GM20431 (cell line): ENCODE results near the gene CCDC170.

Source experiments
- in situ Hi-C: fragments of 300-500 bp; cut with MseI, MboI; formaldehyde crosslinking; loops from one replicate; pipeline ENCODE4 v1.15.0; 2020; ENCODE audit warnings: low sequenced_read_pairs; ENCODE audit not compliant: unreplicated experiment

CCDC170 gene

DNA sequence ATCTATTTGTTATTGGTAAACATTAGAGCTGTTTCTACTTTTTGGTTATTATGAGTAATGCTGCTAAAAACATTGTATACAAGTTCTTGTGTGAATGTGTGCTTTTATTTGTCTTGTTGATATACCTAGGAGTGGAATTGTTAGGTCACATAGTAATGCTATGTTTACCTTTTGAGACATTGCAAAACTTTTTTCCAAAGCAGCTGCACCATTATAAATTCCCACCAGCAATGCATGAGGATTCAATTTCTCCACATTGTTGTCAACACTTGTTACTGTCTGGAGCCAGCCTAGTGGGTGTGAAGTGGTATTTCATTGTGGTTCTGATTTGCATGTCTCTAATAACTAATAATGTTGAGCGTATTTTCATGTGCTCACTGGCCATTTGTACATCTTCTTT, 145.9 kb downstream of the CCDC170 start:
- in situ Hi-C loops: no loop called here

DNA sequence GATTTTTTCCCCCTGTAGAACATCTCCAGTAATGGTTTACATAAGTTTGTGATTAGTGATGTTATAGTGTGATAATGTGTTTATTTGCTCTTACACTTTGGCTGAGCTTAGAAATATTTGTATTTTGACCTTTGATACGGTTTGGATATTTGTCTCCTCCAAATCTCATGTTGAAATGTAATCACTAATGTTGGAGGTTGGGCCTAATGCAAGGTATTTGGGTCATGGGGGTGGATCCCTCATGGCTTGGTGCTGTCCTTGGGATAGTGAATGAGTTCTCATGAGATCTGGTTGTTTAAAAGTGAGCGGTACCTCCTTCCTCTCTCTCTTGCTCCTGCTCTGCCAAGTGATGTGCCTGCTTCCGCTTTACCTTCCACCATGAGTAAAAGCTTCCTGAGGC, 147.2 kb downstream of the CCDC170 start:
- in situ Hi-C loops: no loop called here

DNA sequence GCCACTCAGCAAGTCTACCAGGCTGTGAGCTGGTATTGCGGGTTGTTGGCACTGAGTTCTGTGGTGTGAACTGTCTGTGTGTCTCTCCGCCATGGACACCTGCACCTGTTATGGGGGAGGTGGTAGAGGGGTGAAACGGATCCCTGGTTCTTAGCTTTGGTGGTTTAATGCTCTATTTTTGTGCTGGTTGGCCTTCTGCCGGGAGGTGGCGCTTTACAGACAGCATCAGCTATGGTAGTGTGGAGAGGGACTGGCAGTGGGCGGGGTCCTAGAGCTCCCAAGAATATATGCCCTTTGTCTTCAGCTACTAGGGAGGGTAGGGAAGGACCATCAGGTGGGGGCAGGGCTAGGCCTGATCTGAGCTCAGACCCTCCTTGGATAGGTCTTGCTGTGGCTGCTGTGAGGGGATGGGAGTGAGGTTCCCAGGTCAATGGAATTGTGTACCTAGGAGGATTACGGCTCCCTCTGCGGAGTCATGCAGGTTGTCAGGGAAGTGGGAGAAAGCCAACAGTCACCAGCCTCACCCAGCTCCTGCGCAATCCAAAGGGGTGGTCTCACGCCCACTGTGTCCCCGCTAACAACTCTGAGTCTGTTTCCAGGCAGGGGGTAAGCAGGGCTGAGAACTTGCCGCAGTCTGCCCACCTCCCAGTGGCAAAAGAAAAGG, 154.3 kb downstream of the CCDC170 start:
- in situ Hi-C loops: no loop called here

DNA sequence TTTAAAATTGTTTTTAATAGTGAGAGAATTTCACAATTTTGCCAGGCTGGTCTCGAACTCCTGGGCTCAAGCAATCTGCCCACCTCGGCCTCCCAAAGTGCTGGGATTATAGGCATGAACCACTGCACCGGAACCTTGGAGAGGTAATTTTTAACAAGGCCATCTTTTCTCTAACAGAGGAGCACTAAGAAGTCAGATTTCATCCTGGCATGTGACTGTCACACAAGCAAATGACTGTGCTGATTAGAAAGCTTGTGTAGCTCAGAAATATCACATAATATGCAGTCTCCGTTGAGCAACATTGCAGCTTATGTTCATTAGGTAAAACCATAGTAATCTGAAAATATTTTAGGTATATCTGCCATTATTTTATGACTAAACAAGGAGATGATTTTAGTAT, 156.0 kb downstream of the CCDC170 start:
- in situ Hi-C loops: no loop called here

DNA sequence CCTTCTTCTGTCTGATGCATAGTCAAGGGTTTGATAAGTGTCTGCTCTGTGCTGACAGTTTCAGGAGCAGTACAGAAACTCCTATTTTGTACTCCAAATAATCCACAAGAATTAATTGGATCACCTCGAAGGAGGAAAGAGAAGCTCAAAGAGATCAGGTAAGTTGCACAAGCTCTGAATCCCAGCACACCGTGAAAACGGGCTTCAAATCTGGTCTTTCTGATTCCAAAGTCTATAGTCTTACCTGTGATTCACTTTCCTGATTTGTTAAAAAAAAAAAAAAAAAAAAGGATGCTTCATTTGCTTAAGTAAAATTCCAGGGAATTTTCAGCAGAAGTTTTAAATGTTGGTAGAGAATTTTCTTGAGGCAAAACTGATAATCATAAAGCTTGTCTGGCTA, 157.8 kb downstream of the CCDC170 start:
- in situ Hi-C loops: no loop called here

DNA sequence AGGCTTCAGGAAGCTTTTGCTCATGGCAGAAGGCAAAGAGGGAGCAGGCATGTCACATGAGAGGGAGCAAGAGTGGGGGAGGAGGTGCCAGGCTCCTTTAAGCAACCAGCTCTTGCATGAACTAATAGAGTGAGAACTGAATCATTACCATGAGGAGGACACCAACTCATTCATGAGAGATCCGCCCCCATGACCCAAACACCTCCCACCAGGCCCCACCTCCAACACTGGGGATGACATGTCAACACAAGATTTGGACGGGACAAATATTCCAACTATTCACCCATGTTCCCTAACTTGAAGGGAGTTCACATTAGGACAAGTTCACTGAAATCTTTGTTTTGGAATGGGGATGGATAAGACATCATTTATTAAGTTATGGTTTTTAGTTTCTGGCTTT, 158.5 kb downstream of the CCDC170 start:
- in situ Hi-C loops: no loop called here

DNA sequence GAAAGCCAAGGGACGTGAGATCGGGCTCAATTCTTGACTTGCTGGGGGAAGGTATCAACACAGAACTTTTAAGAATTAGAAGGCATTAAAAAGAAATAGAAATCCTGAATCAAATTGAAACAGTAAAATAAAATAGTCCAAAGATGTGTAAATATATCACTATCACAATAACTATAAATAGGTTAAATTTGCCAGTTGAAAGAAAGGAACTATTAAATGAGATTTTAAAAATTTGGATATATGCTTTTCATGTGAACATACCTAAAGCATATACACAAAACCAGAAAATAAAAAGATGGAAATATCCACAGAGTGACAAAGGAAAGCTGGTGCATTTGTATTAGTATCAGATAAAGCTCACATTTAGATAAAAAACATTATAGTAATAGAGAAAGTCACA, 161.3 kb downstream of the CCDC170 start:
- in situ Hi-C loops: no loop called here

DNA sequence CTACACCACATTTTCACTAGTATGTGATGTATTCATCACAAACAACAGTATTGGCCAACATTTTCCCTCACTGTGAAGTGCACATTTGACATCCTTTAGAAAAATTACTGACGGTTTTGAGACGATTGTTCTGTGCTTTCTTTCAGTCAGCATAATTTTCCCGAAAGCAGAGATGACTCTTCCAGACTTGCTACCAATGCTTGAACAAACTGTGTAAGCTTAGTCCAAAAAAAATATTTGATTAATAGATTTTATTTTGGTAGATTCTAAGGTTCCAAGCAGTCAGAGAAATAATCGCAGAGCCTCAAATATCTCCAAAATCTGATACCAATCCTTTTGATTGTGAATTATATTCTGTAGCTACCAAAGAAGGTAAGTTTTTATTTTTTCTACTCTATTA, 162.6 kb downstream of the CCDC170 start:
- in situ Hi-C loops: no loop called here

DNA sequence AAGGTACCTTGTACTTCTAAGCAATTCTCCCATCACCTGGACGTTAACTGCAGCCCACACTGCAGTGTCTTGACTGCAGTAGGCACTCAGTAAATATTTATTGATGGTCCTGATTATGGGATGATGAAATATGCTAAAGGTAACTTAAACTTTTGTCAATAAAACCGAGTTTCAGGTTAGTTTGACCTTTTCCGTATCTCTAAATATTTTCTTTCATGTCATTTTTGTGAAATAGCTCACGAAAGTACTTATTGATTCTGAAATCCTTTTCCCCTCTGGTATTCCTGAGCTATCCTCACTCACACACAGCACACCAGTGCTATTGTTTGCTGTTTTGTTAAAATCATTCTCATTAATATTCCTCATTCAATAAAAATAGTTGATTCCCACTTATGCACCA, 164.3 kb downstream of the CCDC170 start:
- in situ Hi-C loops: no loop called here

DNA sequence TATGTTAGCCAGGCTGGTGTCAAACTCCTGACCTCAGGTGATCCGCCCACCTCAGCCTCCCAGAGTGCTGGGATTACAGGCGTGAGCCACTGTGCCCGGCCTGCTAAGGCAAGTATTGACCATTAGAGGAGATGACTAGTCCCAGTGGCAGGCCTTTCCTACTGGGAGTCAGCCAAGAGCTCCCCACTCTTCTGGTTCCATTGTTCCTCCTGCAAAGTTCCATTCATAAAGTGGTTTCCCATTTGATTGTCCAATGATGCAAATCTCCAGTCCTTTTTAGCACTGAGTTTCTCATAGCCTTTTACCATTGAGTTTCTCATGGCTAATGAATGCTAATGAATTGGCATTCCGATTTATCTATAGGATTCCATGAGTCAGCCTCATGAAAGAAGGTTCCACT, 165.4 kb downstream of the CCDC170 start:
- in situ Hi-C loops: no loop called here

DNA sequence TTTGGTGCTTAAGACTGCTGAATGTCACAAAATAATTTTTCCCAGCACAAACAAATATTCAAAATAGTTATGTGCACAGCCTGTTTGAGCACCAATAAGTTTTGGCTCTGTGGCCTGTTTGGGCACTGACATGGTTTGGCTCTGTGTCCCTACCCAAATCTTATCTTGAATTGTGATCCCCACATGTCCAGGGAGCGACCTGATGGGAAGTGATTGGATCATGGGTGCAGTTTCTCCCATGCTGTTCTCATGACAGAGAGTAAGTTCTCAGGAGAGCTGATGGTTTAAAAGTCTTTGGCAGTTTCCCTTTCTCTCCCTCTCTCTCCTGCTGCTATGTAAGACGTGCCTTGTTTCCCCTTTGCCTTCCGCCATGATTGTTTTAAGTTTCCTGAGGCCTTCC, 167.7 kb downstream of the CCDC170 start:
- in situ Hi-C loops: no loop called here

DNA sequence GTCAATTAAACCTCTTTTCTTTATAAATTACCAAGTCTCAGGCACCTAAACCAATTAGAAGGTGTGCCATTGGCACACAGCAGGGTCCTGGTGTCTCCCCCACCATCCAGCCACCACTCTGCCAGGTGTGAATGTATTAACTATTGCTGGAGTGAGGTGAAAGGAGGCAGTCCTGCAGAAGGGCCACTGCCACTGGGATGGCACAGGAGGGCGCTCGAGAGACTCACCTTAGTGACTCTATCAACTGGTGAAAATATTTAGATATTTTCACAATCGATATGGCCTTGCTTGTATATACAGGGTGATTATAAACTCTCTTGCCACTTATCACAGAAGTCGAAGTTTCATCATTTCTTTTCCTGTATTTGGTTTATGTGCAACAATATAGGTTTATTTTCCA, 168.1 kb downstream of the CCDC170 start:
- in situ Hi-C loops: no loop called here

DNA sequence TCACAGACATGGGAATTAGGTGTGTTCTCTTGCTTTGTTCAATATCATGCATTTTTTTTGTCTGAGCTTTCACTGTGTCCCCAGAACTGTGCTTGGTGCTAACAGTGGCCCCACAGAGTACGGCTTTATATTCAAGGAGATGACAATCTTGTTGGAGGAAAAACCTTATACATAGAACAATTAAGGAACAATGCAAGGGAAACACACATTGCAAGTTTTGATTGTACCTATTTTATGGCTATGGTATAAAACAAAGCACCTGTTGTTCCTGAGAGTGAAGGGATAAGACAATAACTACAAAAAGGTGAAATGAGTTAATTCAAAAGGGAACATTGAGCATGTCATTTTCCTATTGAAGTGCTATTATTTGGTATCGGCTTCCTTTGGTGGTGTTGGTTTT, 169.7 kb downstream of the CCDC170 start:
- in situ Hi-C loops: no loop called here

DNA sequence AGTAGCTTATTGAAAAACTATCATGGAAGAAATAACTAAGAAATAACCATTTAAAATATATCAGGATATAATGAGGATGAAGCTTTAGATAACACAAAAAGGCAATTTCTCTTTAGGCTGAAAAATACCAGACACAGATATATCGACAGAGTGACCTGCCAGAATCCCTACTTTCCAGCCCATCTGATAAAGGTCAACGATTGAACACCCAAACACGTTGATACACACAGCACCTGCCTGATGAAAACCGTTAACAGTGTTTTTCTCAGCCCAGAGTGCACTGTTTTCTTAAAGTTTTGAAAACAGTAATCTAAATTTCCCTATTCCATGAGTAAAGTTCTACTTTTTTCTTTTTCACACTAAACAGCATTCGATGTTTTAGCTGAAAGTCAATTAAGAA, 170.6 kb downstream of the CCDC170 start:
- in situ Hi-C loops: no loop called here

DNA sequence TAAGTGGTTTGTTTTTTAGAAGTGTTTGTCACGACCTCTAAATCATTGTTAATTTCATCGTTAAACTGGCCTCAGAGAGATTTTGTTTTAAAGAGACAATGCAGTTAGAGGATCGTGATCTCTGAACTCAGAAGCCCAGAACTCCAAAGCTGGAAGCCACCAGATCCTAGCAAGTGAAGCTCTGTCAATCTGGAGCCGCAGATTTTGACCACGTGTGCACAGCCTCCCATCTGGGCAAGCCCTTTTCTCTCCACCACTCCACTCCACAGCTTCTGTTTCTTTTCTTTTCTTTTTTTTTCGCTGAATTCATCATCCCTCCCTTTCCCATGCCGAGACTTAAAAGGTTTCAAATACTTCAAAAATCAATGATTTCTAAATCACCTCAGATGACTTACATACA, 171.5 kb downstream of the CCDC170 start:
- in situ Hi-C loops: no loop called here

DNA sequence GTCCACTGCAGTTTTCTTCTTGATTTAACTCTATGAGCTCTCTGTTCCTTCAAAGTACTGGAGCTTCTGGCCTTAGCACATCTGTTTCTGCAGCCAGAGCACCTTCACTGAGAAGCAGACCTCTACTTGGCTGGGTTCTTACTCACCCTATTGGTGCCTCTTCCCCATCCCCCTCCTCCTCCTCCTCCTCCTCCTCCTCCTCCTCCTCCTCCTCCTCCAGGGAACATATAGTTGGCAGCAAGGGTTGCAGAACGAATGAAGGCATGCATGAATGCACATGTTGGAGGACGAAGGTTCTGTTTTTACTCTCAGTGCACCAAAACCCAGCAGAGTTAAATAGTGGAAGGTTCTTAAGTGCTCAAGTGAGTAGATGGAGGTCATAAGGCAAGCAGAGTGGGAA, 172.7 kb downstream of the CCDC170 start:
- in situ Hi-C loops: no loop called here

DNA sequence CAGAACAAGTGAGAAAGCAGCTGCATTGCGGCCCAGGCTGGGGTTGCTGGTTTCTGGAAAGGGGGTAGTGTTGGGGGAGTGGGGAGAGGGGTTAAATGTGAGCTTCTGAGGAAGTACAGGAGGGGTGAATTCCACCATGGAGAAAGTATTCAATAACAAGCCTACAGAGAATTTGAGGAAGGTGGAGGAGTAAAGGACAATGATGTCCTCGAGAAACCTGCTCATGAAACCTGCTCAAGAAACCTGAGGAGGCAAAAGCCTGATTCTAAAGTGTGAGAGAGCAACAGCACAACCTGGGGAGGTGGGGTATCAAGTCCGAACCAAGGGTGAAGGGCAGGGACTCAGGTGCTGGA, 175.4 kb downstream of the CCDC170 start:
- in situ Hi-C loops: no loop called here

DNA sequence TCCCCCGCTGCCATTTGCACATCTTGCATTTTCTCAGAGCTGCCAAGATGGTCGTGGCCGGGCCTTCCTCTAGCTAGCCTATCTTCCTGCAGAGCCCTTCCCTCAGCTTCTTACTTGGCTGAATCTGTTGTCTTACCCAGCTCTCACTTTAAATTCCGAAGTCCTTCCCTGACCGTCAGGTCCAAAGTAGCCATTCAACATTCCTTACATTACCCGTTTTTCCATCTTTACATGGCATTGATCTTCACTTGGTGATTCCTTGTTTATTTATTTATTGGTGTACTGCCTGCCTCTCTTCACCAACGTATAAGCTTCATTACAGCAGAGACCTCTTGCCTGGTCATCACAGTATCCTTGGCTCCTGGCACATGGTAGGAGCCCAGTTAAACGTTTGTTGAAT, 176.3 kb downstream of the CCDC170 start:
- in situ Hi-C loops: no loop called here
